Activated CD4-positive, alpha-beta T cell treated with anti-CD3 and anti-CD28 coated beads for 4 hours (primary cell): ENCODE results near the gene UNC5B.
"Not testable (repeated sequence)": the region's sequence is repeated elsewhere in the genome, so short reads cannot be mapped to it uniquely, and the experiment has no call there.

ENCODE experiments used
- DNase-seq, 2 donors: peaks; one replicate each; pipeline ENCODE4 v3.0.0-alpha.2; 2020

UNC5B gene

GRCh38 chr10:71285986-71286385, 73.6 kb downstream of the UNC5B start:
- DNase-seq: no peak

- no peak for DNase-seq
Measured at GRCh38 chr10:71286521-71287294, 74.3 kb downstream of the UNC5B start.

- no peak for DNase-seq
Measured at GRCh38 chr10:71287456-71287855, 75.1 kb downstream of the UNC5B start.

GRCh38 chr10:71288461-71288860, 76.1 kb downstream of the UNC5B start:
- no peak for DNase-seq

GRCh38 chr10:71289421-71290130, 77.2 kb downstream of the UNC5B start:
- DNase-seq: no peak

GRCh38 chr10:71290331-71290730, 78.0 kb downstream of the UNC5B start:
- no peak for DNase-seq

GRCh38 chr10:71290806-71291527, 78.6 kb downstream of the UNC5B start:
- DNase-seq: no peak

GRCh38 chr10:71291528-71291900, 79.1 kb downstream of the UNC5B start:
- no peak for DNase-seq

- no peak for DNase-seq
Measured at GRCh38 chr10:71292624-71293445, 80.5 kb downstream of the UNC5B start.

GRCh38 chr10:71293446-71294084, 81.2 kb downstream of the UNC5B start:
- no peak for DNase-seq

GRCh38 chr10:71294091-71294561, 81.8 kb downstream of the UNC5B start:
- DNase-seq: no peak

- no peak for DNase-seq
Measured at GRCh38 chr10:71294856-71295255, 82.5 kb downstream of the UNC5B start.

- DNase-seq: no peak
Measured at GRCh38 chr10:71295641-71296040, 83.3 kb downstream of the UNC5B start.

GRCh38 chr10:71296086-71296485, 83.7 kb downstream of the UNC5B start:
- no peak for DNase-seq

GRCh38 chr10:71296811-71297210, 84.4 kb downstream of the UNC5B start:
- not testable (repeated sequence) for DNase-seq

- no peak for DNase-seq
Measured at GRCh38 chr10:71297343-71297742, 85.0 kb downstream of the UNC5B start.

- no peak for DNase-seq
Measured at GRCh38 chr10:71299071-71299785, 86.9 kb downstream of the UNC5B start.

GRCh38 chr10:71300555-71301370, 88.4 kb downstream of the UNC5B start:
- DNase-seq: no peak

- DNase-seq: no peak
Measured at GRCh38 chr10:71301371-71301916, 89.1 kb downstream of the UNC5B start.

GRCh38 chr10:71302451-71302850, 90.1 kb downstream of the UNC5B start:
- no peak for DNase-seq
